GM12873 (cell line): ENCODE data around the gene ZBTB22.

Experiments used
- TF ChIP-seq, protein P1 (sequence below): IDR thresholded peaks from 2 replicates; pipeline ENCODE4 v1.5.1; 2012; ENCODE audit warnings: low read depth, mild to moderate bottlenecking, moderate library complexity, low read length, control low read depth; ENCODE audit not compliant: insufficient read depth; ENCODE audit errors: missing control alignments

Gene ZBTB22

GRCh38 chr6:33276581-33276863, 41.0 kb downstream of the ZBTB22 start:
- TF ChIP-seq, protein P1, sequence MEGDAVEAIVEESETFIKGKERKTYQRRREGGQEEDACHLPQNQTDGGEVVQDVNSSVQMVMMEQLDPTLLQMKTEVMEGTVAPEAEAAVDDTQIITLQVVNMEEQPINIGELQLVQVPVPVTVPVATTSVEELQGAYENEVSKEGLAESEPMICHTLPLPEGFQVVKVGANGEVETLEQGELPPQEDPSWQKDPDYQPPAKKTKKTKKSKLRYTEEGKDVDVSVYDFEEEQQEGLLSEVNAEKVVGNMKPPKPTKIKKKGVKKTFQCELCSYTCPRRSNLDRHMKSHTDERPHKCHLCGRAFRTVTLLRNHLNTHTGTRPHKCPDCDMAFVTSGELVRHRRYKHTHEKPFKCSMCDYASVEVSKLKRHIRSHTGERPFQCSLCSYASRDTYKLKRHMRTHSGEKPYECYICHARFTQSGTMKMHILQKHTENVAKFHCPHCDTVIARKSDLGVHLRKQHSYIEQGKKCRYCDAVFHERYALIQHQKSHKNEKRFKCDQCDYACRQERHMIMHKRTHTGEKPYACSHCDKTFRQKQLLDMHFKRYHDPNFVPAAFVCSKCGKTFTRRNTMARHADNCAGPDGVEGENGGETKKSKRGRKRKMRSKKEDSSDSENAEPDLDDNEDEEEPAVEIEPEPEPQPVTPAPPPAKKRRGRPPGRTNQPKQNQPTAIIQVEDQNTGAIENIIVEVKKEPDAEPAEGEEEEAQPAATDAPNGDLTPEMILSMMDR, result no peak

DNA sequence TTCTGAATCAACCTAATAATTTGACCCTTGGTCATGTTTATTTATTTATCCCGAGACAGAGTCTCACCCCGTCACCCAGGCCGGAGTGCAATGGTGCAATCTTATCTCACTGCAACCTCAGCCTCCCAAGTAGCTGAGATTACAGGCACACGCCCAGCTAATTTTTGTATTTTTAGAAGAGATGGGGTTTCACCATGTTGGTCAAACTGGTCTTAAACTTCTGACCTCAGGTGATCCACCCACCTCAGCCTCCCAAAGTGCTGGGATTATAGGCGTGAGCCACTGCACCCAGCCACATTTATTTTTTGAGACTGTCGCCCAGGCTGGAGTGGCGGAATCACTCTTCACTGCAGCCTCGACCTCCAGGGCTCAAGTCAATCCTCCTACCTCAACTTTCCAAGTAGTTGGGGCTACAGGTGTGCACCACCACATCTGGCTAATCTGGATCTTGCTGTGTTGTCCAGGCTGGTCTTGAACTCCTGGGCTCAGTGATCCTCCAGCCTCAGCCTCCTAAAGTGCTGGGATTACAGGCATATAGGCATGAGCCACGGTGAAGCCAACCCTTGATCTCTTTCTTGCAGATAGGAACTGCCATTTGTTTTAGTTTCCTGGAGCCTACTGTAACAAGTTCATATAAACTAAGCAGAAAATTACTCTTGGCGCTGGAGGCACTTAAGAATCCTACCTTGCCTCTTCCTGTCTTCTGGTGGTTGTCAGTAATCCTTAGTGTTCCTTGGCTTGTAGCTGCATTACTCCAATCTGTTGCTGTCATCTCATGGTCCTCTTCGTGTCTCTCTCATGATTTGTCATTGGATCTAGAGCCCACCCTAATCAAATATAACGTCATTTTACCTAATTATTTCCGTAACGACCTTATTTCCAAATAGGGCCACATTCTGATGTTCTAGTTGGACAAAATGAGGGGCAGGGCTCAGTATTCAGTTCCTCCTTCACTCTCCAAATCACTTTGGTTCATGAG, 43.3 kb downstream of the ZBTB22 start:
- TF ChIP-seq, protein P1, result no peak

DNA sequence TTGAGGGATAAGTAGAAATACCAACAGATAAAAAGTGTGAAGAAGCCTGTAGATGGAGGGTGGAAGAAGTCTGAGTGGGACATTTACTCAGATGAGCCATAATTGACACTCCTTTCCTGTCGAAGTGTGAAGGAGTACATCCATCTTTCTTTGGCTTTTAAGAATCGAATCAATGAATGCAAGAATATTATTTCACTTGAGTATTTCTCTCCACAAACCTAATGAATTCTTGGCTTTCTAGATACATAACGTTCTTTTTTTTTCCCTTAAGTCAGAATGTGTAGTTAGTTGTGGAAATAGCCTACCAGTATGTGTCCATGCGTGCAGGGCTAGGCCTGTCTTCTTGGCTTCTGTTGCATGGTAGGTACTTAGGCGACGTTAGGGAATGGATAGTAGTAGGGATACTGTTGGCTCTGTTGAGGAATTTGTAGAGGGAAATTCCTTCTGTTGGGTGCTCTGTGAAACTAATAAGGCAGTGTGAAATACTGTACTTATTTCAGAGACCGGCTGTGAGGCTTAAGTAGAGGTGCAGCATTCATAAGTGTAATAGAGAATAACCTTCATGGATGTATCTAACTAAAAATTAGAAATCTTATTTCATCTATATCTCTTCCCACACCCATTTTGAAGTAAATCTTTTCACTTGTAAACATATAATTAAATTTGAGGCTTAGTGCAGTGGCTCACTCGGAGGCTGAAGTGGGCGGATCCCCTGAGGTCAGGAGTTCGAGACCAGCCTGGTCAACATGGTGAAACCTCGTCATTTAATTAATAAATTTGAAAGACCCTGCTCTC, 44.2 kb downstream of the ZBTB22 start:
- TF ChIP-seq, protein P1, result no peak

- TF ChIP-seq, protein P1, result no peak
Observed at GRCh38 chr6:33272275-33273128, 45.0 kb downstream of the ZBTB22 start.

DNA sequence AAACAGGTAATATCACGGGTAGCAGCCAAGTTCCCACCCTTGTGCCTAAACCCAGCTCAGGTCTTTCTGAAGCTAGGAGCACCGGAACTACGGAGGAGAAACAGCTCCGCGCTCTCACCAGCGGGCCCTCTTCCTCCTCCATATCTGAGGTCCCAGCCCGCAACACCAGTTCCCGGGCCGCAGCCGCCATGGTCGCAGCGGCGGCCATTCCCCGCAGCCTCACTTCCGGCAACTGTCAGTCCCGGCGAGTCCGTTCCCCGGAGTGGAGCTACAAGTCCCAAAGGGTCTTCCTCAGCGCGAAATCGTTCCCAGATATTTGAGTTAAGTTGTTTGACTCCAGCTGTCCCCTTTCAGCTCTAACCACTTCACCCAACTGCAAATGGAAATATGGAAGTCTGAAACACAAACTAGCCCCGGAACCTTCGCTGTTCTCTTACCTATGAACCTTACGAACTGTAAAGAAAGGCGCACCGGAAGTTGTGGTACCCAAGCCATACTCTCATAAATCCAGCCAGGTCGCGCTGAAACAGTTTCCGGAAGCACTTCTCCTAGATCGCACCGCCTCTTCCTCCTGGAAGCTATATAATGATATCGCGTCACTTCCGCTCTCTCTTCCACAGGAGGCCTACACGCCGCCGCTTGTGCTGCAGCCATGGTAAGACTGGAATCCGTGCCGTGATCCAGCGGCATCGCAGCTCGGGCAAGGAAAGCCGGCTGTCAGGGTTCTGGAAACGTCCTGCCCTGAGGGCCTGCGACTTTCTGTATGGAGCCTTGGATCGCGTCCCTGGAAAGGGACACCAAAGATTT, 45.9 kb downstream of the ZBTB22 start, which contains the start of the genes RPS18 and VPS52:
TSS of gene RPS18 (plus strand) at position 608 of the 807 bp plus-strand sequence. CDS start at position 653, 45 bp downstream.
TSS of gene VPS52 (minus strand) at position 409 of the 807 bp plus-strand sequence. CDS start at position 208, 201 bp downstream.
- TF ChIP-seq, protein P1, result no peak

GRCh38 chr6:33271117-33271467, 46.5 kb downstream of the ZBTB22 start:
- TF ChIP-seq, protein P1, result peak; percentile 32
